ENCODE data around the gene SCUBE1. TPM values are rescaled to one million over a fixed set of nuclear protein-coding genes. Genes with fewer than 3 reads are reported as not detected.

Gene SCUBE1
- total RNA-seq, 1 donor from 2014 or later, result 0.14 TPM

- no peak overlapping the region for H3K27ac ChIP-seq (replicated peaks)
These were observed 40.6 kb downstream of the SCUBE1 start for GRCh38 chr22:43302531-43303041.

GRCh38 chr22:43301866-43302265 is 41.3 kb downstream of the SCUBE1 start:
- intact Hi-C loops (cut with micrococcal nuclease), result no loop called here
- Histone ChIP-seq H3K4me3 (no peak overlapping the region), H3K27me3 (ENCODE audit: low read depth) (peaks cover 7% of the 10 kb centered on the region), H3K27ac (replicated peaks) (no peak overlapping the region), H3K36me3 (no peaks in the 10 kb centered on the region), H3K9me3 (replicated peaks) (no peaks in the 10 kb centered on the region), H3K4me1 (peaks cover 36% of the 10 kb centered on the region)
- DNase-seq, result no peak
- TF ChIP-seq CTCF (IDR thresholded peaks at IDR 0.05; ENCODE audit: borderline replicate concordance), result no peak

More at GRCh38 chr22:43302531-43303041, 40.6 kb downstream of the SCUBE1 start:
- H3K4me3 ChIP-seq, result no peak overlapping the region
- peaks cover 7% of the 10 kb centered on the region for H3K27me3 ChIP-seq (ENCODE audit: low read depth)
- H3K36me3 ChIP-seq, result no peaks in the 10 kb centered on the region
- no peak for DNase-seq
- TF ChIP-seq CTCF (IDR thresholded peaks at IDR 0.05; ENCODE audit: borderline replicate concordance), result no peak
- intact Hi-C loops (cut with micrococcal nuclease), result no loop called here
- H3K4me1 ChIP-seq, result peaks cover 29% of the 10 kb centered on the region
- no peaks in the 10 kb centered on the region for H3K9me3 ChIP-seq (replicated peaks)

- peaks cover 7% of the 10 kb centered on the region for H3K27me3 ChIP-seq (ENCODE audit: low read depth)
- no peak for TF ChIP-seq CTCF (IDR thresholded peaks at IDR 0.05; ENCODE audit: borderline replicate concordance)
- no peaks in the 10 kb centered on the region for H3K36me3 ChIP-seq
- DNase-seq, result no peak
- intact Hi-C loops (cut with micrococcal nuclease), result no loop called here
- H3K27ac ChIP-seq (replicated peaks), result no peak overlapping the region
- peaks cover 34% of the 10 kb centered on the region for H3K4me1 ChIP-seq
- no peak overlapping the region for H3K4me3 ChIP-seq
- no peaks in the 10 kb centered on the region for H3K9me3 ChIP-seq (replicated peaks)
These were observed 42.1 kb downstream of the SCUBE1 start for GRCh38 chr22:43300891-43301676.

- H3K4me1 ChIP-seq, result peaks cover 34% of the 10 kb centered on the region
- no peaks in the 10 kb centered on the region for H3K36me3 ChIP-seq
- H3K9me3 ChIP-seq (replicated peaks), result no peaks in the 10 kb centered on the region
- no peak for DNase-seq
- TF ChIP-seq CTCF (IDR thresholded peaks at IDR 0.05; ENCODE audit: borderline replicate concordance), result no peak
- intact Hi-C loops (cut with micrococcal nuclease), result no loop called here
- peaks cover 7% of the 10 kb centered on the region for H3K27me3 ChIP-seq (ENCODE audit: low read depth)
- H3K4me3 ChIP-seq, result no peak overlapping the region
- no peak overlapping the region for H3K27ac ChIP-seq (replicated peaks)
These were observed 43.4 kb downstream of the SCUBE1 start for GRCh38 chr22:43299736-43300135.

- Histone ChIP-seq H3K4me3 (peak overlapping the region; percentile 8), H3K27me3 (ENCODE audit: low read depth) (peaks cover 7% of the 10 kb centered on the region), H3K36me3 (no peaks in the 10 kb centered on the region), H3K27ac (replicated peaks) (peak overlapping the region; percentile 63), H3K9me3 (replicated peaks) (no peaks in the 10 kb centered on the region), H3K4me1 (peaks cover 34% of the 10 kb centered on the region)
- no peak for DNase-seq
- intact Hi-C loops (cut with micrococcal nuclease), result no loop called here
- no peak for TF ChIP-seq CTCF (IDR thresholded peaks at IDR 0.05; ENCODE audit: borderline replicate concordance)
These were observed 44.9 kb downstream of the SCUBE1 start for GRCh38 chr22:43298062-43298801.
